T-helper 2 cell treated with Interferon-gamma antibody and Interleukin-4, amounts not matched to agents 5 μg/mL and 100 μg/mL, for 36 hours (primary cell): Measurements from ENCODE around the gene NKD2.

ENCODE experiments used
- DNase-seq: peaks from one replicate; pipeline ENCODE4 v3.0.0; 2021; ENCODE audit warnings: low spot score
- H3K27ac Mint-ChIP-seq: one replicate; pipeline ENCODE4 v1.8.0; 2021; ENCODE audit warnings: mild to moderate bottlenecking, mixed read lengths
- H3K27me3 Mint-ChIP-seq: one replicate; pipeline ENCODE4 v1.8.0; 2021; ENCODE audit warnings: low read depth, mixed read lengths
- H3K36me3 Mint-ChIP-seq: one replicate; pipeline ENCODE4 v1.8.0; 2021; ENCODE audit warnings: low read depth, mixed read lengths
- H3K4me1 Mint-ChIP-seq: one replicate; pipeline ENCODE4 v1.8.0; 2021; ENCODE audit warnings: low read depth, mixed read lengths
- H3K4me3 Mint-ChIP-seq: one replicate; pipeline ENCODE4 v1.8.0; 2022; ENCODE audit warnings: mild to moderate bottlenecking, moderate library complexity, mixed read lengths
- H3K9me3 Mint-ChIP-seq: one replicate; pipeline ENCODE4 v1.8.0; 2021; ENCODE audit warnings: mixed read lengths

The NKD2 gene

DNA sequence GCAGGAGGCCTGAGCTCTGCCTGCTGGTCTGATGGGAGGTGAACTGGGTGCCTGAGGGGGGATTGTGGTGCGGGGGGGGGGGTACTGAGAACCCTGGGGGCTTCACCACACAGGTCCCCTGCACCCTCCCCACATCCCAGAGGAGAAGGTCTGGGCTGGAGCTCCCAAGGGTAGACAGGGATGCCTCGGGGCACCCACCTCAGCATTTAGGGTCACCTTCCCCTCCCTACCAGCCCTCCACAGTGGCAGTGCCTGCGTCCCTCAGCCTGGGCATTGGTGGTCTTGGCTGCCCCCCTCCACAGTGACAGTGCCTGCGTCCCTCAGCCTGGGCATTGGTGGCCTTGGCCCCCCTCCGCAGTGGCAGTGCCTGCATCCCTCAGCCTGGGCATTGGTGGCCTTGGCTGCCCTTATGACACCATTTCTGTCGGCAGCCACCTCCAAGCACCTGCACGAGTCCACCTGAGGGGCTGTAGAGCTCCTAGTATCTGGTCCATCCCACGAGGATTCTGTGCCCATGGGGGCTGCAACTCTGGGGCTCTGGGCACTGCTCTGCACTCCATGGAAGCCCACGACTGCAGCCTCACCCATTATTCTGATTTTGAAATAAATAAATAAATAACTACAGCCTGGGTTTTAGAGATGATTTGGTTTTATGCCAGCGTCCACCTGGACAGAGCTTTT is 21.5 kb downstream of the NKD2 start:
- Mint-ChIP-seq H3K27ac (no peak overlapping the region), H3K36me3 (peaks cover 9% of the 10 kb centered on the region), H3K27me3 (no peaks in the 10 kb centered on the region)

GRCh38 chr5:1030801-1031271 is 22.2 kb downstream of the NKD2 start:
- H3K27ac Mint-ChIP-seq: no peak overlapping the region
- no peak overlapping the region for H3K4me3 Mint-ChIP-seq
- H3K36me3 Mint-ChIP-seq: peaks cover 11% of the 10 kb centered on the region
- H3K9me3 Mint-ChIP-seq: no peaks in the 10 kb centered on the region
- no peaks in the 10 kb centered on the region for H3K27me3 Mint-ChIP-seq
- DNase-seq: no peak
- no peaks in the 10 kb centered on the region for H3K4me1 Mint-ChIP-seq

More for the DNA sequence above, 21.5 kb downstream of the NKD2 start:
- no peaks in the 10 kb centered on the region for H3K9me3 Mint-ChIP-seq
- no peak for DNase-seq
- H3K4me1 Mint-ChIP-seq: no peaks in the 10 kb centered on the region
- no peak overlapping the region for H3K4me3 Mint-ChIP-seq

GRCh38 chr5:1031306-1031959 is 22.8 kb downstream of the NKD2 start:
- H3K27ac Mint-ChIP-seq: no peak overlapping the region
- H3K36me3 Mint-ChIP-seq: peaks cover 11% of the 10 kb centered on the region
- no peak overlapping the region for H3K4me3 Mint-ChIP-seq
- DNase-seq: no peak
- no peaks in the 10 kb centered on the region for H3K9me3 Mint-ChIP-seq
- no peaks in the 10 kb centered on the region for H3K4me1 Mint-ChIP-seq
- no peaks in the 10 kb centered on the region for H3K27me3 Mint-ChIP-seq

GRCh38 chr5:1032011-1032410 is 23.4 kb downstream of the NKD2 start:
- no peaks in the 10 kb centered on the region for H3K9me3 Mint-ChIP-seq
- DNase-seq: no peak
- peaks cover 14% of the 10 kb centered on the region for H3K36me3 Mint-ChIP-seq
- no peaks in the 10 kb centered on the region for H3K27me3 Mint-ChIP-seq
- no peaks in the 10 kb centered on the region for H3K4me1 Mint-ChIP-seq
- H3K27ac Mint-ChIP-seq: no peak overlapping the region
- no peak overlapping the region for H3K4me3 Mint-ChIP-seq

DNA sequence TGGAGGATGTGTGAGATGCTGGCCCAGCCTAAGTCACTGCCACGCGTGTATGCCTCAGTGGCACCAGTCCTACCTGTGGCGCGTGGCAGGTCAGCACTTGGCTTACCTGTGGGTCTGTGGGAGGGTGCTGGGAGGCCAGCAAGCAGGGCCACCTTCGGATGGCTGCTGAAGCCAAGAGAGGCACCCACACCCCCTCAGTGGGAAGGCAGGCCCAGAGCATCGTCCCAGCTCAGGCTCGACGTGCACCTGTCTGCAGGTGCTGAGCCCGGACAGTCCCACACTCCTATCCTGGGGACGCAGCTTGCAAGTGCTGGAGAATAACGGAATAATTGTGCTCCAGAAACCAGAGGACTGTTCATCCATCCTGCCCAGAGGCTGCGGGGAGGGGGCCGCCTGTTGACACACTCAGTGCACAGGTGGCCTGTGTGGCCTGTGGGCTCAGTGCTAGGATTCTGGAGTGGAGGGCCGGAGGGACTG is 24.0 kb downstream of the NKD2 start:
- no peaks in the 10 kb centered on the region for H3K27me3 Mint-ChIP-seq
- no peaks in the 10 kb centered on the region for H3K4me1 Mint-ChIP-seq
- no peak overlapping the region for H3K4me3 Mint-ChIP-seq
- no peak overlapping the region for H3K27ac Mint-ChIP-seq
- no peak for DNase-seq
- no peaks in the 10 kb centered on the region for H3K9me3 Mint-ChIP-seq
- H3K36me3 Mint-ChIP-seq: peaks cover 17% of the 10 kb centered on the region

DNA sequence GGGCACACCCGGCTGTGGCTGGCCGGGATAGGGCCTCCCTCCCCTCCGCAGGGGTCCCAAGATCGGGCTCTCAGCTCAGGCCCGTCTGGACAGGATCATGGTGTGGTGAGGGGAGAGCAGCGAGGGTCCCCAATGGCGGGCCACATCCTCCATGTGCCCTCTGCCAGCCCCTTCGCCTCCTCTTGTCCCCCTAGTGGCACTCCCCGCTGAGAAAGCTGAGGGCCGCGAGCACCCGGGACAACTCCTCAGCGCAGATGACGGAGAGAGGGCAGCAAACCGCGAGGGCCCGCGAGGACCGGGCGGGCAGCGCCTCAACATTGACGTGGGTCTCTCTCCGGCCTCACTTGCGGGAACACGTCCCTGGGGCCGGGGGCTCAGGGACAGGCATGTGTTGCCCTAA is 24.6 kb downstream of the NKD2 start:
- H3K27me3 Mint-ChIP-seq: no peaks in the 10 kb centered on the region
- DNase-seq: no peak
- H3K36me3 Mint-ChIP-seq: peaks cover 17% of the 10 kb centered on the region
- H3K4me3 Mint-ChIP-seq: no peak overlapping the region
- H3K27ac Mint-ChIP-seq: no peak overlapping the region
- H3K4me1 Mint-ChIP-seq: no peaks in the 10 kb centered on the region
- H3K9me3 Mint-ChIP-seq: no peaks in the 10 kb centered on the region

DNA sequence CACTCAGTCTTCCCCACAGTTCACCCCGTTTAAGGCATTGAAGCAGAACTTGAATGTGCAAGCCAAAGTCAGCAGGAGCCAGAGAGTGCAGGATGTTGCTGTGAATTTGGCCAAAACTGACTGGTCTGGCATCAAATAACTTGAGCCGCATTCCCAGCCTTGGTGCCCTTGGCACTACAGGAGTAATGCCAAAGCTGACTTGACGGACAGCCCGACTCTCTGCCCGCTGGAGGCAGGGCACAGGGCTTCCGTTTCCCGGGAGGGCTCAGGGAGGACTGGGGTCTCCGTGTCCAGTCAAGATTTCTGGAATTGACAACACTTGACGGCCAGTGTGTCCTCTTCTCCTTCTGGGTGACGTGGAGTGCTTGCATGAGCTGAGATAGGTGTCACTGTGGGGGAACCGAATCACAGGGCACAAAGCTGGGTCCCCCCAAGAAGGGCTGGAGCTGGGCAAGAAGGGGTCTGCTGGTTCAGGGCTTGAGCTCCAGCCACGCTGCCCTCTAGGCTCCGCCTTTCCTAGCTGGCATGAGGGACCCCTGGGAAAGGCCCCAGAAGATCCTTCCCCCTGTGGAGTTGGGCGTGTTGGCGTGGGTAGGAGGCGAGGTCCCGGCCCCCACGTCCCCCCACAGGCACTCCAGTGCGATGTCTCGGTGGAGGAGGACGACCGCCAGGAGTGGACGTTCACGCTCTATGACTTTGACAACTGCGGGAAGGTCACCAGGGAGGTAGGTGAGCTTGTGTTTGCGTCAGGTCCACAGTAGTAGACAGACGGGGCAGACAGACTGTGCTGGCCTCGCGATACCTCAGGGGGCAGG is 25.2 kb downstream of the NKD2 start:
- Mint-ChIP-seq H3K4me3 (no peak overlapping the region), H3K27ac (no peak overlapping the region)

DNA sequence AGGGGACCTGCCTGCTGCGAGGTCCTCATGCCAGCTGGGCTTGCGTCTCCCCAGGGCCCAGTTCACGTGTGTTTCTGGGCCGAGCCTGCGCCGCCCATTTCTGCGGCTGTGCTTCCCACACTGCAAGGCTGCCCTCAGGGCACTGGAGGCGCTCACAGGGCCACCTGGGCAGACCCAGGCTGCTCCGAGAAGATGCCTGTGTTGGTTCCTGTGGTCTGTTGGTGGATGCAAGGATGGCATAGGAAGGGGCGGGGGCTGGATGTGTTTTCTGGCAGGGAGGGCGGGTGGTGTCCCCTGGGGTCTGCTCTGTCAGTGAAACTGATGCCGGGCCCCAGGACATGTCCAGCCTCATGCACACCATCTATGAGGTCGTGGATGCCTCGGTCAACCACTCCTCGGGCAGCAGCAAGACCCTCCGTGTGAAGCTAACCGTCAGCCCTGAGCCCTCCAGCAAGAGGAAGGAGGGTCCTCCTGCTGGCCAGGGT is 25.9 kb downstream of the NKD2 start:
- H3K27ac Mint-ChIP-seq: no peak overlapping the region
- peaks cover 21% of the 10 kb centered on the region for H3K36me3 Mint-ChIP-seq
- no peak for DNase-seq
- no peak overlapping the region for H3K4me3 Mint-ChIP-seq
- H3K9me3 Mint-ChIP-seq: no peaks in the 10 kb centered on the region
- no peaks in the 10 kb centered on the region for H3K4me1 Mint-ChIP-seq
- no peaks in the 10 kb centered on the region for H3K27me3 Mint-ChIP-seq

More for the DNA sequence above, 25.2 kb downstream of the NKD2 start:
- Mint-ChIP-seq H3K4me1 (no peaks in the 10 kb centered on the region), H3K27me3 (no peaks in the 10 kb centered on the region), H3K9me3 (no peaks in the 10 kb centered on the region), H3K36me3 (peaks cover 21% of the 10 kb centered on the region)
- no peak for DNase-seq

- no peaks in the 10 kb centered on the region for H3K9me3 Mint-ChIP-seq
- H3K4me1 Mint-ChIP-seq: no peaks in the 10 kb centered on the region
- no peak for DNase-seq
- H3K27ac Mint-ChIP-seq: no peak overlapping the region
- H3K4me3 Mint-ChIP-seq: no peak overlapping the region
- peaks cover 25% of the 10 kb centered on the region for H3K36me3 Mint-ChIP-seq
- no peaks in the 10 kb centered on the region for H3K27me3 Mint-ChIP-seq
These were observed 26.4 kb downstream of the NKD2 start for GRCh38 chr5:1034986-1035385.

- Mint-ChIP-seq H3K4me3 (no peak overlapping the region), H3K27me3 (no peaks in the 10 kb centered on the region), H3K27ac (no peak overlapping the region), H3K9me3 (no peaks in the 10 kb centered on the region), H3K36me3 (peaks cover 29% of the 10 kb centered on the region), H3K4me1 (no peaks in the 10 kb centered on the region)
- no peak for DNase-seq
These were observed 27.1 kb downstream of the NKD2 start for GRCh38 chr5:1035421-1036405.

DNA sequence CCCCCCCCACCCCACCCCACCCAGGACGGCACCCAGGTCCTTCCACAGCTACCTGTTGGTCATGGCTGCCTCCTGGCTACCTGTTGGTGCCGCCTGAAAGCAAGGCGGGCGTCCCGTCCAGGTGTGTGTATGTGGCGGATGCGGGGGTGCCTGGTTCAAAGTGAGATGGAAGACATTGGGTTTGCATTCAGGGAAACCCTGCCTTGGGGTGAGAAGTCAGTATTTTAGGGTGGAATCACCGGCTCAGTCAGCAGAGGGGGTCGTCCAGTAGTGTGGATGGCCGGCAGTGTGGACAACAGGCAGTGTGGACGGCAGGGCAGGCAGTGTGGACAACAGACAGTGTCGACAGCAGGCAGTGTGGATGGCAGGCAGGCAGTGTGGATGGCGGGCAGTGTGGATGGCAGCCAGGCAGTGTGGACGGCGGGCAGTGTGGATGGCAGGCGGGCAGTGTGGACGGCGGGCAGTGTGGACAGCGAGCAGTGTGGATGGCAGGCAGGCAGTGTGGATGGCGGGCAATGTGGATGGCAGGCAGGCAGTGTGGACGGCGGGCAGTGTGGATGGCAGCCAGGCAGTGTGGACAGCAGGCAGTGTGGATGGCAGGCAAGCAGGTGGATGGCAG is 28.0 kb downstream of the NKD2 start:
- Mint-ChIP-seq H3K9me3 (peaks cover 9% of the 10 kb centered on the region), H3K36me3 (peaks cover 36% of the 10 kb centered on the region), H3K4me1 (no peaks in the 10 kb centered on the region), H3K27me3 (no peaks in the 10 kb centered on the region), H3K4me3 (no peak overlapping the region), H3K27ac (no peak overlapping the region)
- no peak for DNase-seq

DNA sequence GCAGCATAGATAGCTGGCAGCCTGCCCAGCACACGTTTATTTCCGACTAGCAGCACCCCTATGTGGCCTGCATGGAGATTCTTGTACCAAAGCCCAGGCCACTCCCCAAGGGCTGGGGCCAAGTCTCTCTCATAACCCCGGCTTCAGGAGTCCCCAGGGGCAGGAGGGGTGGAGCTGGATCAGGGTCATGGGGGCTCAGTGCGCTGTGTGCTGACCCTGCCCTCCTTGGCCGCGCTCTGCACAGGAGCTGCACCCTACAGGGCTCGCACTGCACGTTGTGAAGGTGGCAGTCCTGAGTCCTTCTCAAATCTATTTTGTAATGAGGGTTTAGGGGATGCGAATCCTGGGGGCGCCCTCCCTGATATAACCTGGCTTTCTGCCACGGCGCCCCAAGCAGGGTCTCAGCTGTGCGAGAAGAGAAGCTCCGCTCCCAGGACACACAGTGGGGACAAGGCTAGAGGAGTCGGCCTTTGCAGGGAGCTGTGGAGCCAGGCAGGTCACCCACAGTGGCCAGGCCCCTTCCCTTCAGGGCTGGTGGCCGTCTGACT is 28.6 kb downstream of the NKD2 start:
- H3K4me3 Mint-ChIP-seq: no peak overlapping the region
- H3K4me1 Mint-ChIP-seq: no peaks in the 10 kb centered on the region
- no peak for DNase-seq
- peaks cover 40% of the 10 kb centered on the region for H3K36me3 Mint-ChIP-seq
- no peak overlapping the region for H3K27ac Mint-ChIP-seq
- no peaks in the 10 kb centered on the region for H3K27me3 Mint-ChIP-seq
- H3K9me3 Mint-ChIP-seq: peaks cover 15% of the 10 kb centered on the region
